SHP77 treated with DMSO at 0.1 percent for 48 hours (cell line): ENCODE data around the gene C1QL1.

Experiments used
- DNase-seq: peaks from one replicate; lab custom pipeline; 2025; lab: John Stamatoyannopoulos, UW

The C1QL1 gene

GRCh38 chr17:44989552-44990138 lies 21.5 kb upstream of the C1QL1 start:
- DNase-seq = no peak

GRCh38 chr17:44988044-44988942 lies 20.2 kb upstream of the C1QL1 start:
- no peak for DNase-seq

- DNase-seq = no peak
Observed at GRCh38 chr17:44983563-44983962, 15.5 kb upstream of the C1QL1 start.

- no peak for DNase-seq
Observed at GRCh38 chr17:44982113-44982702, 14.1 kb upstream of the C1QL1 start.

GRCh38 chr17:44981221-44981968 lies 13.3 kb upstream of the C1QL1 start:
- DNase-seq = peak; percentile 27

GRCh38 chr17:44979426-44979995 lies 11.4 kb upstream of the C1QL1 start:
- peak; percentile 25 for DNase-seq

- no peak for DNase-seq
Observed at GRCh38 chr17:44978807-44979206, 10.7 kb upstream of the C1QL1 start.

GRCh38 chr17:44977814-44978550 lies 9.9 kb upstream of the C1QL1 start:
- DNase-seq = no peak

- DNase-seq = no peak
Observed at GRCh38 chr17:44977065-44977464, 9.0 kb upstream of the C1QL1 start.

- peak; percentile 50 for DNase-seq
Observed at GRCh38 chr17:44976206-44976605, 8.1 kb upstream of the C1QL1 start.

- no peak for DNase-seq
Observed at GRCh38 chr17:44972953-44973352, 4.8 kb upstream of the C1QL1 start.

- DNase-seq = no peak
Observed at GRCh38 chr17:44971776-44972483, 3.8 kb upstream of the C1QL1 start.

GRCh38 chr17:44970136-44970741 lies 2.1 kb upstream of the C1QL1 start:
- DNase-seq = no peak

GRCh38 chr17:44969144-44969780 lies 1.2 kb upstream of the C1QL1 start:
- no peak for DNase-seq

- no peak for DNase-seq
Observed at GRCh38 chr17:44967907-44968224, 237 bp downstream of the C1QL1 start.

GRCh38 chr17:44967026-44967906 lies 837 bp downstream of the C1QL1 start:
- no peak for DNase-seq

- DNase-seq = no peak
Observed at GRCh38 chr17:44966348-44967025, 1.6 kb downstream of the C1QL1 start.

- no peak for DNase-seq
Observed at GRCh38 chr17:44965481-44966234, 2.4 kb downstream of the C1QL1 start.
